NCI-H446 treated with DMSO at 0.1 percent for 48 hours (cell line): ENCODE data around the gene EEF1G.
"Not testable (repeated sequence)": the region's sequence is repeated elsewhere in the genome, so short reads cannot be mapped to it uniquely, and the experiment has no call there.

Experiments used
- DNase-seq: peaks from one replicate; lab custom pipeline; 2025; lab: John Stamatoyannopoulos, UW

Gene EEF1G

DNA sequence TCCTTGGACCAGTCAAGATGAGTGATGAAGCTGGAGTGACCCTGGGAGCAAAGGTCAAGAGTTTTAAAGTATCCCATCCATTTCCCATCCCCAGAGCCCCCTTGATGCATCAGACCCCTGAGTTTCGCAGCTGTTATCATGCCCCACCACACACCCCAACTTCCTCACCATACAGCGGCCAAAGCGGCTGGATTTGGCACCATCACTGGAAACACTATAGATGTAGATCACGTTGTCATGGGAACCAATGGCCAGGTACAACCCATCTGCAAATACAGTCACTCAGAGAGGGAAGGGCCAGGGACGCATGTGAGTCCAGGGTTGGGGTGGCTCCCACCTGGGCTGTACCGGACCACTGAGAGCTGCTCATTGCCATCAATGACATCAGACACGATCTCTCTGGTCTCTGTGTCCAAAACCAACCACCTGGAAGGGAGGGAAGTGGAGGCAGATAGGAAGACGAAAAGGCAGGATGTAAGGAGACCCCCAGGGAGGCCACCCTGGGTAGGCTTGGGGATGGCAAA lies 30.1 kb upstream of the EEF1G start:
- no peak for DNase-seq

- DNase-seq, result no peak
Observed at GRCh38 chr11:62603072-62603408, 29.3 kb upstream of the EEF1G start.

DNA sequence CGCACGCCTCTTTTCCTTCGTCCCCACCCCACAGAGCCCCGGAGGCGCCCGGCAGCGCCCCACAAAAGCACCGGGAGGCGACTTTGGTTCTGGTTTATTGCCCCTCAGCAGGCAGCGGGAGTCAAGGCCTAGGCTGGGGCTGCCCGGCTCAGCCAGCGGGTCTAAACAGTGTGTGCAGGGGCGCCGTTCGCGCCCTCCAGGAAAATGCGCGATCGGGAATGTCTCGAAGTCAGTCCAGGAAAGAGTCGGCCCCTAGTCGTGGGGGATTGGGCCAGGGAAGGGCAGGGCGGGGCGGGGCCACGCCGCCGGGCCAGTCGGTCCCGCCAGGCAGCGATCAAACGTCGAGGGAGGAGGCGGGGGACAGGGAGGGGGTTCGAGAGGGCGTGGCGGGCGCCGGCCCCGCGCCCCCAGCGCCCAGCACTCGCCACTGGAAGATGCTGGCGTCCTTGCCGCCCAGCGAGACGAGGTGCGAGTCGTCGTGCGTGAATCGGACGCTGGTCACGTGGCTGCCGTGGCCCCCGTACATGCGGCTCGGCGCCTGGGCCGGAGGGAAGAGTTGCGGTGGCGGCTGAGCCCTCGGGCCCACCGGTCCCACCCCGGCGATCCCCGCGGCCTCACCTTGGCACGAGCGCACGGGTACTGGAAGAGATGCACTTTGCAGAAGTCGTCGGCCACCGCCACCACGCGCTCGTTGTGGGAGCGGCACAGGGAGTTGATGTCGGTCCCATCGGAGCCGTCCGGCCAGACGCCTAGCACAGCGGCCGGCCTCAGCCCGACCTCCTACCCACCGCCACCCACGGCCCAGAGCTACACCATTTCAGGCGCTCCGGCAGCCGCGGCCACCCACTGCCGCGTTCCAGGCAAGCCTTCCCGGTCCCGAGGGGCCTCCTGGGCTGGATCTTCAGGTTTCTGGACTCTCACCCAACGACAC lies 28.7 kb upstream of the EEF1G start:
- DNase-seq, result peak; percentile 37

DNA sequence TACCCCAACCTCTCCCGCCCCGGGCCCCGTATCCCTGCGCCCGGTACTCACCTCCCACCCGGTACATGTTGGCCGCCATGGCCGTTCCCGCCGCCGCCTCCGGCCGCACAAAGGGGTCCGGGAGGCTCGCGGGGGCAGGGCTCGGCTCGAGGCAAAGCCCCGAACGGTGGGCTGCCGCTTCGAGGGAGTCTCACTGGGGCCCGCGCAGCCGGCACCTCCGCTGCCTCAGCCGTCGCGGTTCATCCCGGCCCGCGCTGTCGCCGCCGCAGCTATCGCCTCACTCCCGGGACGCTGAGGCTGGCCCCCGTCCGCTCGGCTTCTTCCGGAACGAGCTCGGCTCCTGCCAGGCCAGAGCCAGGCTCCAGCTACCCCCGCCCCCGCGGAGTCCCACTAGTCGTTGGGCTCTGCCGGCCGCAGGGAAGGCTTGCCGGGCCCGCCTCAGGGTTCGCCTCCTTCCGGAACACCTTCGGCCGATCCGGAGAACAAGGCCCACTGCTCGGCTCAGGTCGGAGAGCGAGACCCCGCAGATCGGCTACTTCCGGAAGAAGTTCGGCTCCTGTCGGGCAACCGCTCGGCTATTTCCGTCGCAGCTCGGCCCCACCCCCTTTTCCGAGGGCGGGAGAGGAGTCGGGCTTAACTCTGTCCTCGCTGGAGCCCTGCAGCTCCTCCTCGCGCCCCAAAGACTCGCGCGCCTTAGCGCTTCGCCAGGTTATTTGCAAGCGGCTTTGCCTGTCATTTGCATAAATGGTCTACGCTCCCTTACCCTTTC lies 27.9 kb upstream of the EEF1G start, which contains the start of gene MTA2:
Gene MTA2, minus strand, starts transcription at position 494 of the 769 bp plus-strand sequence. Its CDS starts 415 bp downstream, at position 79.
- peak; percentile 98 for DNase-seq

- no peak for DNase-seq
Observed at GRCh38 chr11:62601122-62601371, 27.4 kb upstream of the EEF1G start.

- DNase-seq, result no peak
Observed at GRCh38 chr11:62600367-62601121, 26.9 kb upstream of the EEF1G start.

DNA sequence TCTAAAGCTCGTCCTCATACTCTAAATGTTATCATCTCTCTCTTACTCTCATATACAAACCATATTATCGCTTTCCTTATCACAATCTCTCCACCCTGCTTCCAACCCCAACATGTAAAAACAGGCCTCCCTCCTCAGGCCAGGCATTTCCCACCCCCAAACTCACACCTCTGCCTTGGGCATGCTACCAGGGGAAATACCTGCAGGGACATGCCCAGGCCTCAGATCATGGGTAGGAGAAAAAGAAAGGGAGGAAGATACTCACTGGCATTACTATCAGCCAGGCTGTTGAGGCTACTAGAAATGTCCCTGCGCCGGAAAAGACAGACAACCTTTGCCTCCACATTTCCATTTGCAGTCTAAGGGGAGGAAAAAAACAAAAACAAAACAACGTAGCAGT lies 26.2 kb upstream of the EEF1G start:
- no peak for DNase-seq

DNA sequence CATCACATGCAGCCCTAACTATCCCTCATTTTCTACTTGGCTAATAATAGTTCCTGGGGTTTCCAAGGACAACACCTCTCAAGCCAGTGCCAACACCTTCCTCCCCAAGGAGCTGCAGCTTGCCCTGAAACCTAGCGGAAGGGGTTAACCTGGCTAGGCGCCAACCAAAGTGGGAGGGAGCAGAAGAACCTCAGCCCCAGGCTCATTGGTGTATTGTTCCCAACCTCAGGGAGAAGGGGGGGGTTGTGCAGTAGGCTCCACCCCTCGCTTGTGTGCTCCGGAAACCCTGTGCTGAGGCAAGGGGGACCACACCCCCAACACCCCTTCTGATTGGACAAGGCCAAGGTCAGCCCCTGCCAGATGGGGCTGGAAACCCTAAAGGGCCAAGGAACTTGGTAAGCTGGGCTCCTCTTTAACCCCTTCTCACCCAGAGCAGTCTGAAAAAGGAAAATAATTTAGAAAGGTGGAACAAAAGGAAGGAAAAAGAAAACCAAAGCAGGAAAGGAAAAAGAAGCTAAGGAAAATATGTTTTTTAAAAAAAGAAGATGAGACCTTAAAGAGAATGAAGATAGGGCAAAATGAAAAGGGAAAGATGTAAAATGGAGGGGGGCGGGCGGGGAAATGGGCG lies 25.5 kb upstream of the EEF1G start:
- peak; percentile 95 for DNase-seq

DNA sequence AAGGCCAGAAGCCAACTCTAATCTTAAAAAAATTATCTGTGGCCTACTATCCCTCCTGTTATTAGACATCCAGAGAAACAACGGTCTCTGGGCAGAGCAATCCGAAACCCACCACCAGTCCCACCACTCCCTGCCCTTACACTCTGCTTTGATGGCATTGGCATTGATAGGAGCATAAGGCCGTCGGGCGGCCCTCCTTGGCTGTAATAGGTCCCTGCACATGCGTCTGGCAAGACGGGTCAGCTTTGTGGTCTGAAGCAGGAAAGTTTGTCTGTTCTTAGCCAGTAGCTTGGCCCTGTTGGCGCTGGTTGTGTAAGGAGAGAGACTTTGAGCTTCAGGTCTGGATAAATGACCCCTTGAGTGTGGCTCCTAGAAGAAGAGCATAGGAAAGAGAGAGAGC lies 21.4 kb upstream of the EEF1G start:
- no peak for DNase-seq

- DNase-seq, result no peak
Observed at GRCh38 chr11:62593434-62594044, 19.8 kb upstream of the EEF1G start.

GRCh38 chr11:62592989-62593421 lies 19.3 kb upstream of the EEF1G start:
- no peak for DNase-seq

DNA sequence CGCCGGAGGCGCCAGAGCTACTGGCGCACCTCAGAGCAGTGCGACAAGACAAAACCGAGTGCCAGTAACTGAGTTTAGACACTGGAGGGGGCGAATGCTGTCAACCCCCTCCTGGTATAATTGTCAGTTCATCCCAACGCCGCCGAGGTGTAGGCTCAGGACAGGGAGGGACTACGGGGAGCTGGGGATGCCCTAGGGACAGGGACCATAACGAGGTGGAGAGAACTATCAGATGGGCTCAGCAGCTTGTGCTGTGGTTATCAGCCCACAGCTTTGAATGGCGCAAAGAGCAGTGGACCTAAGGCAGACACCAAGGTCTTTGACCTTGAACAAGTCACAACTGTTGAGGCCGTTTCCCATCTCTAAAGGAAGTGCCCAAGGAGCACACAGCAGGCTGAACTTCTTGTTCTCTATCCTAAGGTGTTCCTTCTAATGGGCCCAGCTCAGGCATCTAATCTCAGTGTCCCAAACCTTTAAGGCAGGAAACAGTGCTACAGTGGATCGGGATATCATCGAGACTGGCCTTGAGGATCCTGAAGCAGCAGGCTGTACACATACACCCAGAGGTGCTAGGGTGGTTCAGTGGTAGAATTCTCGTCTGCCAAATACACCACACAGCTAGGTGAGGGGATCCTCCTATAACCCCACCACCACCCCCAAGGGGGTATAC lies 18.6 kb upstream of the EEF1G start:
- no peak for DNase-seq

- peak; percentile 99 for DNase-seq
Observed at GRCh38 chr11:62591448-62592145, 17.9 kb upstream of the EEF1G start, which contains the start of gene TUT1. TSS of gene TUT1 (minus strand) at chr11:62591523. CDS start at chr11:62591485, 38 bp downstream.

GRCh38 chr11:62588966-62589637 lies 15.4 kb upstream of the EEF1G start:
- DNase-seq, result no peak

DNA sequence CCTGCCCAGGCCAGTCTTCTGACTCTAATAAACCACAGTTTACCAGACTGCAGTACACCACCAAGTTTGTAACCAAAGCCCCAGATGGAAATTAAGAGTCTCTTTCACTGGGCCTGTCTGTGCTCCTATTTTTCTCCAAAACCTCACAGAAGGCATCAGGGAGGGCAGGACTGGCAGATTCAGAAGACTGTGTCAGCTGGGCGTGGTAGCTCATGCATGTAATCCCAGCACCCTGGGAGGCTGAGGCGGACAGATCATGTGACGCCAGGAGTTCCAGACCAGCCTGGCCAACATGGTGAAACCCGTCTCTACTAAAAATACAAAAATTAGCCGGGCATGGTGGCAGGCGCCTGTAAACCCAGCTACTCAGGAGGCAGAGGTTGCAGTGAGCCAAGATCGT lies 11.7 kb upstream of the EEF1G start:
- not testable (repeated sequence) for DNase-seq

- not testable (repeated sequence) for DNase-seq
Observed at GRCh38 chr11:62581735-62582134, 8.0 kb upstream of the EEF1G start.

DNA sequence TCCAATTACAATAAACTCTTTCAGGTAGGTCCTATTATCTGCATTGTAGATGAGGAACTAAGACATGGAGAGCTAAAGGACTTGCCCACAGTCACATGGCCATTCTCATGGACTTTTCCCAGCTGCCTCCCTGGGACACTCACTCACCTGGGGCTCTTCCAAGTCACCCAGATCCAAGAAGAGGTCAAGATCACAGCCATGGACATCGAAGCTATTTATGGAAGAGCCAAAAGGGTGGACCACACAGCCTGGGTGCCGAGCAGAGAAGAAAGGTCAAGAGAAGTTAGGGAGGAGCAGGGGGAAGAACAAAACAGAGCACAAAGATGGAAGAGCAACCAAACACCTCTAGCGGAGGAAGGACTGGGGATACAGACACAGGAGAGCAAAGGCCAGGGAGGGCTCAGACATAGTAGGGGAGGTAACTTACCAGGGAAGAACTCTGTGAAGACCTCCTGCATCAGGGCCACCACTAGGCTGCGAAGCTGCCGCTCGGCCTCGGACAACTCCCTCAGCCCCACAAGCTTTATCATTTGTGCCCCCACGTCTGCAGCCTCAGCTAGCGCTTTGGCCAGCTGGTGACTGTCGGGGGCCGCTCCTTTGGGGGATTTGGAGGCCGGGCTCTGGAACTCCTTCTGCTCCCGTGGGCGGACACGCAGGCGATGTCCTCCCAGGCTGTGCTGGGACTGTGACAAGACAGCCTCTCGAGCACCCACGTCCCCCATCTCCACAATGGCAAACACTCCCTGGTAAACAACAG lies 7.4 kb upstream of the EEF1G start:
- no peak for DNase-seq

GRCh38 chr11:62579252-62579651 lies 5.6 kb upstream of the EEF1G start:
- no peak for DNase-seq

DNA sequence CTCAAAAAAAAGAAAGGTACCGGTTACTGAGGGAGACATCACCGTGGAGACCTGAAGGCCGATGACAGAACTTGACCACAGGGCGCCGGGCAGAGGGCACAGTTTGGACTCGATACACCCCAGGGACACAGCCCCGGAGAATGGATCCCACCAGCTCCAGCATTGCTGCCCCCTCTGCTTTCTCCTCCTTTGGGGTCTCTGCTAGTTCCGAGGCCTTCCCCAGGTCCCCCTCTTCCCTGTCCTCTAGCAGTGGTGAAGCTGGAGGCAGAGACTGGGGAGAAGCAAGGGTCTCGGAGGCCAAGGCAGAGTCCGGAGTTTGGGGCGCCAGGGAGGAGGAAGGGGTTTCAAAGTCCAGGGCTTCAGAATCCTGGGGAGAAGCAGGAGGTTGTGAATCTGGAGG lies 4.8 kb upstream of the EEF1G start:
- DNase-seq, result no peak
